HEK293 (cell line): ENCODE measurements around the gene F2.
"Not testable (repeated sequence)": the region's sequence is repeated elsewhere in the genome, so short reads cannot be mapped to it uniquely, and the experiment has no call there.

Source experiments
- CTCF ChIP-seq: fragments of 450-650 bp; formaldehyde crosslinking; IDR thresholded peaks from 2 replicates; pipeline ENCODE4 v1.5.1; 2016; ENCODE audit warnings: missing biosample characterization, missing genetic modification characterization
- HOXA7 ChIP-seq: sonication (generic); formaldehyde crosslinking; IDR thresholded peaks from 2 replicates; pipeline ENCODE4 v1.8.1; 2022; ENCODE audit warnings: missing genetic modification reagents, borderline replicate concordance
- MZF1 ChIP-seq: fragments of 450-650 bp; formaldehyde crosslinking; IDR thresholded peaks from 2 replicates; pipeline ENCODE4 v1.5.1; 2017; ENCODE audit warnings: missing biosample characterization, missing genetic modification characterization, borderline replicate concordance

- not testable (repeated sequence) for TF ChIP-seq CTCF (tag by site-specific recombination); HOXA7 (CRISPR knock-in tag); MZF1 (tag by site-specific recombination)
These were observed 1.2 kb upstream of the F2 start for GRCh38 chr11:46717825-46718154.
